Astrocyte of the spinal cord (primary cell): ENCODE results near the gene FRMD4A.
"Not testable (repeated sequence)": the region's sequence is repeated elsewhere in the genome, so short reads cannot be mapped to it uniquely, and the experiment has no call there.

Source experiments
- DNase-seq: peaks from one replicate; pipeline ENCODE4 v3.0.0; 2011; ENCODE audit warnings: low read depth, low spot score
- H3K4me3 ChIP-seq: 2 replicates; pipeline ENCODE4 v1.5.1; 2011; ENCODE audit warnings: low read depth, mild to moderate bottlenecking, low read length, moderate library complexity
- CTCF ChIP-seq: IDR thresholded peaks from 2 replicates; pipeline ENCODE4 v1.5.1; 2012; ENCODE audit warnings: low read depth, mild to moderate bottlenecking, low read length, inconsistent platforms
- in situ Hi-C: cut with HindIII; loops from 2 replicates; pipeline ENCODE4 v1.10.0; 2017; ENCODE audit warnings: low sequenced_read_pairs

FRMD4A gene

DNA sequence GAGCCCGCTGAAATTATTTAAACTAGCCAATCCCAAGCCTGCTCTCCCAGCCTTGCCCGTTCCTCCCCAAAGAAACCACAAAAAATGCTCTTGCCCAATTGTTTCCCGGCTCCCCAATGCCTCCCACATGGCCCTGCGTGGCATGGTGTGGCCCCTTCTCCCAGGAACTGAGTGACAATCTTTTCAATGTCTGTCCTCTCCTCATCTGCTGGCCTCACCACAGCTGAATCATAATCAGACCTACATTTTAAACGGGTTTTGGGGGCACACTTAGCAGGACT is 542.5 kb downstream of the FRMD4A start:
- H3K4me3 ChIP-seq, result no peak overlapping the region
- TF ChIP-seq CTCF, result no peak
- in situ Hi-C loops, result no loop called here
- no peak for DNase-seq

GRCh38 chr10:13787015-13787421 is 543.7 kb downstream of the FRMD4A start:
- H3K4me3 ChIP-seq, result no peak overlapping the region
- in situ Hi-C loops, result no loop called here
- DNase-seq, result peak; percentile 77
- no peak for TF ChIP-seq CTCF

DNA sequence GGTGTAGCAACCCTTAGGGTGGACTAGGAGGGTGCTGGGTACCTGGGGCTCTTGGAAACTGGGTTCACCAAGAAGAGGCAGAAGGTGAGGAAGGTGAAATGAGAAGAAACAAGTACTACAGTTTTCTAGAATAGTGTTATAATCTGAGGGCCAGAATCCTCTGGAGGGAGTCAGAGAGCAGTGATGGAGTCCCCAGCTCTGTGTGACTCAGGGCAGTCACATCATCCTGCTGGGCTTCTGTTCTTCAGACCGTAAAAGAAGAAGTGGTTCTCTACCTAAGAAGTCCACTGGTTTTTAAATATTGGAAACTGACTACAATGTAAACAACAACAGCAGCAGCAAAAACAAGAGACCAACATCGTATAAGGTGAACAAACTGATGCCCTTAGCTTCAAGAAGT is 546.7 kb downstream of the FRMD4A start:
- H3K4me3 ChIP-seq, result no peak overlapping the region
- TF ChIP-seq CTCF, result peak; percentile 22
- in situ Hi-C loops, result no loop called here
- DNase-seq, result no peak

DNA sequence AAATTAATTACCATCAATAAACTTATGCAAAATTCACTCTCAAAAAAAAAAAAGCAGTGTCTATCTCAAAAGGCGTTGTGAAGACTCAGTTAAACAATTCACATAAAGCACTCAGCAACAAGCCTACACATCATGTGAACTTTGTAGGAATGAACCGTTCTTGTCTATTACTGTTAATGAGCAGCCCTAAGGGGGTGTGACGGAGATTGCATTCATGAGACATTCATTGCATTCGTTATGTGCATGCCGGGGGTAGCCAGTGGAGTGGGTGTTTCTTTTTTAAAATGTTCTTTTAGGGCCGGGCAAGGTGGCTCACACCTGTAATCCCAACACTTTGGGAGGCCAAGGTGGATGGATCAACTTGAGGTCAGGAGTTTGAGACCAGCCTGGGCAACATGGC is 551.0 kb downstream of the FRMD4A start:
- no peak for TF ChIP-seq CTCF
- no peak overlapping the region for H3K4me3 ChIP-seq
- no peak for DNase-seq
- in situ Hi-C loops, result no loop called here

DNA sequence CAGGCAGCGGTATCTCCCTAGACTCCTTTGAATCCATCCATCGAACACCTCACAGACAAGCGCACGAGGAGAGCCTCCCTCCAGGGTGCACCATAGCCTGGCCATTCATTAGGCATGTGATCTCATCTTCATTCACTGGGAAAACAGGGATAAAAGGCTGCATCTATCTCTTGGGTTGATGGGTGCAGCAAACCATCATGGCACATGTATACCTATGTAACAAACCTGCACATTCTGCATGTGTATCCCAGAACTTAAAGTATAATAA is 552.1 kb downstream of the FRMD4A start:
- DNase-seq, H3K4me3 ChIP-seq, in situ Hi-C loops: not testable (repeated sequence)

- no peak for TF ChIP-seq CTCF
- DNase-seq, result no peak
- in situ Hi-C loops, result no loop called here
- H3K4me3 ChIP-seq, result no peak overlapping the region
Measured at GRCh38 chr10:13776861-13777311, 553.8 kb downstream of the FRMD4A start.

DNA sequence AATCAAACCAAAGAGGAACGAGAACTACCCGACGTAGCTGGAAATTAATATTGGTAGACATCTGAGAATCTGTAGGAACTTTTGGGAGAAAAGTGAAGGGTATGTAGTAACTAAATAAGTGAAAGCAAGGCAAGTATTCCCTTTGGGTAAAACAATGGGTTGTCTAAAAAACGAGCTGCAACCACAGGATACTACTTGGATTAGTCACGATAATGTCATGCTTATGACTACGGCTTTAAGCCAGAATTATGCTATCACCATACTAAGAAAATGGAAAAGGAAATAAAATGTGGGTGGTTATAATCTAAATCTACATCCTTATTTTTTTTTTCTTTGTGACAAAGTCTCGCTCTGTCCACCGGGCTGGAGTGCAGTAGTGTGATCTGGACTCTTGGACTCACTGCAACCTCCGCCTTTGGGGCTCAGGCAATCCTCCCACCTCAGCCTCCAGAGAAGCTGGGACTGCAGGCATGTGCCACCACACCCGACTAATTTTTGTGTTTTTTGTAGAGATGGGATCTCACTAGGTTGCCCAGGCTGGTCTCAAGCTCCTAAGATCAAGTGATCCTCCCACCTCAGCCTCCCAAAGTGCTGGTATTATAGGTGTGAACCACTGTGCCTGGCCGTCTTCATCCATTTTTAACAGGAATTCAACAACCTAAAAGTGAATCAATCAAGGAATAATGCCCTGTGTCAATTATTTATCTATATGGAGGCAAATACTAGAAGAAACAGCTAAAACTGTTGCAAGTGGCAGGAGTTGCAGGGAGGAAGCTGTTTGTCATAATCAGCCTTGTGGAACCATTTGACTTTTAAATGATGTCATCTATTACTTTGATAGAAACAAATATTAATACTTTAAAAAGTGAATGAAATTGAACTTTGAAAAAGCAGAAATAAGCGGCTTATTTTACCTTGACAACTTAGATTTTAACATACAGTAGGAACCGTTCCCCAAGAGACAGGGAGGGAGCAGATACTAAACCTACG is 554.6 kb downstream of the FRMD4A start:
- in situ Hi-C loops, result no loop called here
- TF ChIP-seq CTCF, result no peak
- peak; percentile 81 for DNase-seq
- H3K4me3 ChIP-seq, result no peak overlapping the region
